HepG2 (cell line): ENCODE results near the gene LAG3. TPM values are rescaled to one million over a fixed set of nuclear protein-coding genes. Genes with fewer than 3 reads are reported as not detected.

Experiments
- ASH2L ChIP-seq: fragments of 300-600, 200-600 bp; sonication (generic); IDR thresholded peaks from 2 replicates; pipeline ENCODE4 v1.7.0; 2017; ENCODE audit warnings: low read depth, mild to moderate bottlenecking, moderate library complexity, mixed read lengths, low read length; ENCODE audit not compliant: insufficient read length
- CENPBD1 ChIP-seq: sonication (generic); formaldehyde crosslinking; IDR thresholded peaks from 2 replicates; pipeline ENCODE4 v1.8.0; 2022; ENCODE audit warnings: missing genetic modification reagents, low read depth, mild to moderate bottlenecking, borderline replicate concordance
- CENPT ChIP-seq: sonication (generic); formaldehyde crosslinking; IDR thresholded peaks from 2 replicates; pipeline ENCODE4 v1.8.0; 2022; ENCODE audit warnings: low read depth, mild to moderate bottlenecking, moderate library complexity, missing genetic modification reagents
- DDIT3 ChIP-seq: sonication (generic); formaldehyde crosslinking; IDR thresholded peaks from 2 replicates; pipeline ENCODE4 v1.4.0; 2020; ENCODE audit warnings: mild to moderate bottlenecking, missing genetic modification reagents
- DPF2 ChIP-seq: sonication (generic); formaldehyde crosslinking; IDR thresholded peaks from 2 replicates; pipeline ENCODE4 v1.4.0; 2020; ENCODE audit warnings: mild to moderate bottlenecking, low read depth, missing genetic modification reagents, borderline replicate concordance
- ETV6 ChIP-seq: sonication (generic); formaldehyde crosslinking; conservative IDR thresholded peaks from 2 replicates; pipeline ENCODE4 v1.4.0; 2020; ENCODE audit warnings: missing genetic modification reagents
- HOXA5 ChIP-seq: sonication (generic); formaldehyde crosslinking; IDR thresholded peaks from 2 replicates; pipeline ENCODE4 v1.4.0; 2020; ENCODE audit warnings: missing genetic modification reagents
- MAFG ChIP-seq: sonication (generic); formaldehyde crosslinking; IDR thresholded peaks from 2 replicates; pipeline ENCODE4 v1.5.1; 2020; ENCODE audit warnings: mild to moderate bottlenecking, missing genetic modification reagents
- MBNL3 ChIP-seq: fragments of 250-450 bp; sonication (Bioruptor Pico); conservative IDR thresholded peaks from 2 replicates; pipeline ENCODE4 v1.8.0; 2022; ENCODE audit warnings: mild to moderate bottlenecking, inconsistent platforms
- NCOA2 ChIP-seq: sonication (generic); formaldehyde crosslinking; IDR thresholded peaks from 2 replicates; pipeline ENCODE4 v1.8.0; 2022; ENCODE audit warnings: inconsistent platforms
- SMC3 ChIP-seq: IDR thresholded peaks from 2 replicates; pipeline ENCODE4 v1.6.1; 2011; ENCODE audit warnings: low read length, improper control_type of control experiment
- SP140L ChIP-seq: sonication (generic); formaldehyde crosslinking; IDR thresholded peaks from 2 replicates; pipeline ENCODE4 v1.4.0; 2020; ENCODE audit warnings: missing genetic modification reagents, borderline replicate concordance
- ZBTB37 ChIP-seq: sonication (generic); formaldehyde crosslinking; IDR thresholded peaks from 2 replicates; pipeline ENCODE4 v1.4.0; 2020; ENCODE audit warnings: mild to moderate bottlenecking, missing genetic modification reagents
- ZC3H13 ChIP-seq: sonication (generic); formaldehyde crosslinking; IDR thresholded peaks from 2 replicates; pipeline ENCODE4 v1.8.1; 2023; ENCODE audit warnings: mild to moderate bottlenecking, missing genetic modification reagents, moderate library complexity
- ZMYM3 ChIP-seq: sonication (generic); formaldehyde crosslinking; IDR thresholded peaks from 2 replicates; pipeline ENCODE4 v1.5.1; 2020; ENCODE audit warnings: mild to moderate bottlenecking, missing genetic modification reagents
- ZNF329 ChIP-seq: sonication (generic); formaldehyde crosslinking; IDR thresholded peaks from 2 replicates; pipeline ENCODE4 v1.9.0; 2021; ENCODE audit warnings: low read depth, mild to moderate bottlenecking, missing genetic modification reagents
- ZNF775 ChIP-seq: sonication (generic); formaldehyde crosslinking; IDR thresholded peaks from 2 replicates; pipeline ENCODE4 v1.4.0; 2020; ENCODE audit warnings: missing genetic modification reagents, mild to moderate bottlenecking, moderate library complexity, borderline replicate concordance
- ZNF782 ChIP-seq: sonication (generic); formaldehyde crosslinking; IDR thresholded peaks from 2 replicates; pipeline ENCODE4 v1.4.0; 2020; ENCODE audit warnings: missing genetic modification reagents, mild to moderate bottlenecking, borderline replicate concordance
- ZNF879 ChIP-seq: sonication (generic); formaldehyde crosslinking; IDR thresholded peaks from 2 replicates; pipeline ENCODE4 v1.8.1; 2023; ENCODE audit warnings: missing genetic modification reagents
- polyA plus RNA-seq, 8 experiments: library from polyadenylated mRNA; depleted of rRNA in 3 of 8; stranded (reverse) in 7 of 8; unstranded in 1 of 8; fragments of >200 nt; fragmentation: Illumina TruSeq in 4 of 8; extraction: Trizol in 4 of 8; gene quantifications; 2 replicates each; pipeline versions ENCODE4 v1.2.1 to v1.2.3, GENCODE V29; 2011 to 2016; ENCODE audit warnings: low read depth in 4 of 8, missing spikeins in 1 of 8, mixed read lengths in 1 of 8; ENCODE audit not compliant: insufficient read depth in 1 of 8
- total RNA-seq, 5 experiments: library from RNA; depleted of rRNA; stranded (reverse); fragments of >200 nt; fragmentation: Illumina TruSeq; extraction: Trizol; gene quantifications; 2 replicates each; pipeline ENCODE4 v1.2.3, GENCODE V29; 2016; ENCODE audit warnings: low read depth in 1 of 5
- TF ChIP-seq, protein P1 (sequence below): IDR thresholded peaks from 2 replicates; pipeline ENCODE4 v1.6.1; 2016; ENCODE audit warnings: missing compliant biosample characterization, missing genetic modification reagents, borderline replicate concordance
- TF ChIP-seq, protein P2 (sequence below): sonication (generic); formaldehyde crosslinking; IDR thresholded peaks from 2 replicates; pipeline ENCODE4 v1.5.0; 2020; ENCODE audit warnings: missing genetic modification reagents
- TF ChIP-seq, protein P3 (sequence below): sonication (generic); formaldehyde crosslinking; IDR thresholded peaks from 2 replicates; pipeline ENCODE4 v1.4.0; 2020; ENCODE audit warnings: missing genetic modification reagents

Gene LAG3
- total and polyA plus RNA-seq, 2 of the 13 experiments (the other 11 are each of a cell fraction or from before 2014, with no cell fraction given) = 0.11 to 0.26 TPM

DNA sequence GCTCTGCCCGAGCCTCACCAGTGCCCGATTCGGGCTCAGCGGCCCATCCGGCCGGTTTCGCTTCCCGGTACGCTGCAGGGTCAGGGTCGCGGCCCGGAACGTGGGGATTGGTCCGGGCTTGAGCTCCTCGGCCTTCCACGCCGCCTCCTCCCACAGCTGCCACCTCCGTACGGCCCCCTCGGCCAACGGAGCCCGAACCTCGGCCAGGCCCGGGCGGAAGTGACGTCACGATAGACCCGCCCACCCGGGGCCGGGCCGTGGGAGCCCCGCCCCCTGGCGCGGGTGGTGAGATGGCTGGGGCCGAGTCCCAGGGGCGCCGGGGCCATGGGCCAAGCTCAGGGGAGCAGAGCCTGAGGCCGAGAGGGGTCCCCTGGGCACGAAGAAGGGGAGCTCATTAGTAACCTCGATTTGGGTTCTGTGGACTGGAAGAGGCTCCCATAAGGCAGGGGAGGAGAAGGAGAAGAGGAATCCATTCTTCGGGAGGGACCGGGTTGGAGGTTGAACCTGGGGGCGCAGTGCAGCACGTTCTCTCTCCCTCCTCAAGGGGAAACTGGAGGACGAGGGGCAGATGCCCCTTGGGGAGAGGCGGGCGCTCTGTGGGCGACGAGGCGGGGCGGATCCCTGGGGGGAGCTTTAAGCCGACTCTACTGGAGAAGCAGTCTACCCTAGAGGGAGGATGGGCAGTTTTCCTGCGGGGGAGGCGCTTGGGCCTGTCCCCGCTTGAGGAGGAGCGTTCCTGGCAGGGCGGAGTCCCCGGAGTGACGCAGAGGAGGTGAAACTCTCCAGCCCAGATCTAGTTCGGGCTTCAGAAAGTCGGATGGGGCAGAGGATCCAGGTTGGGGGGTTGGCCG is 19.2 kb upstream of the LAG3 start, which contains the start of gene MLF2 (continued):
- TF ChIP-seq ZC3H13 (CRISPR knock-in tag) (no peak; the same call in 1 of the 2 replicates), ZBTB37 (no peak), HOXA5 (CRISPR knock-in tag) (peak; percentile 59), SMC3 (no peak), SP140L (CRISPR knock-in tag) (no peak), CENPT (CRISPR knock-in tag) (0 out of 2 replicates have a peak, but pooled peaks have one; percentile 53), ZNF329 (CRISPR knock-in tag) (0 out of 2 replicates have a peak, but pooled peaks have one; percentile 67), ZNF782 (CRISPR knock-in tag) (no peak), DDIT3 (CRISPR knock-in tag) (no peak), ASH2L (peak; percentile 63), ZNF879 (no peak), CENPBD1 (CRISPR knock-in tag) (no peak), MAFG (CRISPR knock-in tag) (no peak), MBNL3 (CRISPR knock-in tag) (no peak), NCOA2 (CRISPR knock-in tag) (peak; percentile 21; the same call in 1 of the 2 replicates), ZNF775 (CRISPR knock-in tag) (peak; percentile 21; the same call in 1 of the 2 replicates), DPF2 (CRISPR knock-in tag) (no peak), ETV6 (CRISPR knock-in tag) (peak; percentile 89; the same call in 1 of the 2 replicates), ZMYM3 (no peak)
- TF ChIP-seq, protein P1, sequence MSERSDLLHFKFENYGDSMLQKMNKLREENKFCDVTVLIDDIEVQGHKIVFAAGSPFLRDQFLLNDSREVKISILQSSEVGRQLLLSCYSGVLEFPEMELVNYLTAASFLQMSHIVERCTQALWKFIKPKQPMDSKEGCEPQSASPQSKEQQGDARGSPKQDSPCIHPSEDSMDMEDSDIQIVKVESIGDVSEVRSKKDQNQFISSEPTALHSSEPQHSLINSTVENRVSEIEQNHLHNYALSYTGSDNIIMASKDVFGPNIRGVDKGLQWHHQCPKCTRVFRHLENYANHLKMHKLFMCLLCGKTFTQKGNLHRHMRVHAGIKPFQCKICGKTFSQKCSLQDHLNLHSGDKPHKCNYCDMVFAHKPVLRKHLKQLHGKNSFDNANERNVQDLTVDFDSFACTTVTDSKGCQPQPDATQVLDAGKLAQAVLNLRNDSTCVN = no peak
- TF ChIP-seq, protein P2, sequence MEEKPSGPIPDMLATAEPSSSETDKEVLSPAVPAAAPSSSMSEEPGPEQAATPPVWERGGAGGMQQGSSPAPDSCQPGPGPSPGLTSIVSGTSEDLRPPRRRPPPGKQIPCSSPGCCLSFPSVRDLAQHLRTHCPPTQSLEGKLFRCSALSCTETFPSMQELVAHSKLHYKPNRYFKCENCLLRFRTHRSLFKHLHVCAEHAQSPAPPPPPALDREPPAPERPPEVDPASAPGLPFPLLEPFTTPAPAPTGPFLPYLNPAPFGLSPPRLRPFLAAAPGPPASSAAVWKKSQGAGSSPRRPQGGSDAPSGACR (CRISPR knock-in tag) = peak; percentile 65; the same call in 1 of the 2 replicates
- TF ChIP-seq, protein P3, sequence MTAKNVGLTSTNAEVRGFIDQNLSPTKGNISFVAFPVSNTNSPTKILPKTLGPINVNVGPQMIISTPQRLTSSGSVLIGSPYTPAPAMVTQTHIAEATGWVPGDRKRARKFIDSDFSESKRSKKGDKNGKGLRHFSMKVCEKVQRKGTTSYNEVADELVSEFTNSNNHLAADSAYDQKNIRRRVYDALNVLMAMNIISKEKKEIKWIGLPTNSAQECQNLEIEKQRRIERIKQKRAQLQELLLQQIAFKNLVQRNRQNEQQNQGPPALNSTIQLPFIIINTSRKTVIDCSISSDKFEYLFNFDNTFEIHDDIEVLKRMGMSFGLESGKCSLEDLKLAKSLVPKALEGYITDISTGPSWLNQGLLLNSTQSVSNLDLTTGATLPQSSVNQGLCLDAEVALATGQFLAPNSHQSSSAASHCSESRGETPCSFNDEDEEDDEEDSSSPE (CRISPR knock-in tag) = no peak; the same call in 1 of the 2 replicates
